Measurements from ENCODE around the gene PDE9A.
"Not testable (repeated sequence)": the region's sequence is repeated elsewhere in the genome, so short reads cannot be mapped to it uniquely, and the experiment has no call there.

PDE9A gene

GRCh38 chr21:42716074-42716473, 62.7 kb downstream of the PDE9A start:
- no peak for DNase-seq

- DNase-seq, result not testable (repeated sequence)
Observed at GRCh38 chr21:42720484-42720883, 67.1 kb downstream of the PDE9A start.

GRCh38 chr21:42721341-42721824, 68.0 kb downstream of the PDE9A start:
- no peak for DNase-seq

GRCh38 chr21:42722153-42722552, 68.7 kb downstream of the PDE9A start:
- DNase-seq, result no peak

GRCh38 chr21:42722808-42723473, 69.5 kb downstream of the PDE9A start:
- no peak for DNase-seq

- DNase-seq, result peak; percentile 15 to 66 (median 56)
Observed at GRCh38 chr21:42724226-42724920, 71.0 kb downstream of the PDE9A start.

GRCh38 chr21:42725416-42725930, 72.1 kb downstream of the PDE9A start:
- DNase-seq, result no peak

- DNase-seq, result no peak
Observed at GRCh38 chr21:42731264-42732032, 78.0 kb downstream of the PDE9A start.

GRCh38 chr21:42732033-42732410, 78.6 kb downstream of the PDE9A start:
- DNase-seq, result no peak

- peak in 1 of 4 experiments; percentile 16 for DNase-seq
Observed at GRCh38 chr21:42733037-42733627, 79.7 kb downstream of the PDE9A start.

GRCh38 chr21:42733874-42734273, 80.5 kb downstream of the PDE9A start:
- DNase-seq, result no peak

- DNase-seq, result peak in 2 of 4 experiments; percentile 25 to 53
Observed at GRCh38 chr21:42734323-42734971, 81.0 kb downstream of the PDE9A start.

- no peak for DNase-seq
Observed at GRCh38 chr21:42735061-42735460, 81.6 kb downstream of the PDE9A start.

GRCh38 chr21:42735944-42736343, 82.5 kb downstream of the PDE9A start:
- no peak for DNase-seq

GRCh38 chr21:42736646-42737350, 83.4 kb downstream of the PDE9A start:
- no peak for DNase-seq

GRCh38 chr21:42737951-42738590, 84.7 kb downstream of the PDE9A start:
- DNase-seq, result peak in 3 of 4 experiments; percentile 18 to 82 (median 51)

- DNase-seq, result no peak
Observed at GRCh38 chr21:42739061-42739931, 85.9 kb downstream of the PDE9A start.

- DNase-seq, result no peak
Observed at GRCh38 chr21:42740405-42740909, 87.0 kb downstream of the PDE9A start.

GRCh38 chr21:42741066-42741465, 87.6 kb downstream of the PDE9A start:
- no peak for DNase-seq

Data from suppressor macrophage (primary cell).